B cell (primary cell): ENCODE measurements around the gene OASL. TPM values are rescaled to one million over a fixed set of nuclear protein-coding genes. Genes with fewer than 3 reads are reported as not detected.
A peak's percentile ranks its signal among the peaks of the same experiment; 100 is the strongest.

ENCODE experiments used
- ATAC-seq: fragments of 200-7000 bp; cut with Tn5 transposase; one replicate; pipeline ENCODE4 v1.10.0; 2021; ENCODE audit warnings: low read depth, mild to moderate bottlenecking, moderate number of reproducible peaks, moderate library complexity
- CTCF ChIA-PET: fragments of 350-600 bp; sonication (Branson Sonifier 250); formaldehyde crosslinking; loops from one replicate; lab custom pipeline; 2021; ENCODE audit warnings: antibody characterized with exemption, inconsistent platforms; lab: Charles Lee
- POLR2A ChIA-PET: fragments of 350-600 bp; sonication (Branson Sonifier 250); formaldehyde crosslinking; loops from one replicate; lab custom pipeline; 2021; ENCODE audit warnings: antibody characterized with exemption; lab: Charles Lee
- DNase-seq: peaks from one replicate; pipeline ENCODE4 v3.0.0; 2013
- H2AFZ ChIP-seq: 2 replicates; pipeline ENCODE4 v1.6.1; 2012; ENCODE audit warnings: mild to moderate bottlenecking, low read depth, low read length; ENCODE audit not compliant: insufficient read depth, poor library complexity, severe bottlenecking
- H3K27ac ChIP-seq, 2 donors: 1 replicate in 1 of 2; 2 replicates in 1 of 2; pipeline ENCODE4 v1.5.1; 2012 to 2013; ENCODE audit warnings: low read length in 2 of 2, mild to moderate bottlenecking in 2 of 2, moderate library complexity in 1 of 2
- H3K27me3 ChIP-seq, 4 experiments: fragments of 200-600 bp in 1 of 4; sonication (generic) in 1 of 4; replicated peaks in 1 of 4; 1 replicate in 2 of 4; 2 replicates in 2 of 4; pipeline versions ENCODE4 v1.6.1 to v1.7.0; 2013 to 2016; ENCODE audit warnings: low read length in 3 of 4, mild to moderate bottlenecking in 2 of 4, mixed read lengths in 1 of 4, moderate library complexity in 1 of 4; ENCODE audit not compliant: insufficient read depth in 4 of 4, control insufficient read depth in 3 of 4; ENCODE audit errors: control extremely low read depth in 1 of 4
- H3K36me3 ChIP-seq, 2 experiments: replicated peaks in 1 of 2; 1 replicate in 1 of 2; 2 replicates in 1 of 2; pipeline versions ENCODE4 v1.6.1 to v1.7.1; 2013; ENCODE audit warnings: low read length in 1 of 2; ENCODE audit not compliant: insufficient read depth in 2 of 2, control insufficient read depth in 1 of 2; ENCODE audit errors: control extremely low read depth in 1 of 2, extremely low read depth in 1 of 2
- H3K4me1 ChIP-seq, 2 donors: fragments of 200-600 bp in 1 of 2; sonication (generic) in 1 of 2; 1 replicate in 1 of 2; 2 replicates in 1 of 2; pipeline versions ENCODE4 v1.5.1 to v1.6.1; 2013 to 2017; ENCODE audit warnings: low read length in 2 of 2; ENCODE audit not compliant: control insufficient read depth in 2 of 2, insufficient read depth in 2 of 2
- H3K4me2 ChIP-seq: replicated peaks from 2 replicates; pipeline ENCODE3; 2012; ENCODE audit warnings: mild to moderate bottlenecking, low read depth, low read length; ENCODE audit not compliant: poor library complexity, severe bottlenecking
- H3K4me3 ChIP-seq, 5 experiments: fragments of 200-600 bp in 1 of 5; sonication (generic) in 1 of 5; 1 replicate in 3 of 5; 2 replicates in 2 of 5; pipeline versions ENCODE4 v1.5.1 to v1.7.0; 2011 to 2016; ENCODE audit warnings: low read length in 4 of 5, mild to moderate bottlenecking in 4 of 5, low read depth in 2 of 5, control low read depth in 1 of 5, moderate library complexity in 1 of 5; ENCODE audit not compliant: insufficient read depth in 1 of 5; ENCODE audit errors: control extremely low read depth in 1 of 5, extremely low read depth in 1 of 5
- H3K79me2 ChIP-seq: fragments of 200-600 bp; sonication (generic); one replicate; pipeline ENCODE4 v1.6.0; 2016; ENCODE audit warnings: low read length; ENCODE audit not compliant: control insufficient read depth, insufficient read depth
- H3K9ac ChIP-seq: fragments of 200-600 bp; sonication (generic); 2 replicates; pipeline ENCODE4 v1.6.1; 2017; ENCODE audit warnings: mild to moderate bottlenecking, low read length, moderate library complexity
- H3K9me3 ChIP-seq, 3 donors: one replicate each; pipeline versions ENCODE4 v1.6.1 to v1.7.1; 2013; ENCODE audit warnings: low read length in 2 of 3; ENCODE audit not compliant: control insufficient read depth in 2 of 3, insufficient read depth in 1 of 3; ENCODE audit errors: control extremely low read depth in 1 of 3
- H4K20me1 ChIP-seq: 2 replicates; pipeline ENCODE4 v1.6.0; 2012; ENCODE audit warnings: mild to moderate bottlenecking, low read length; ENCODE audit not compliant: insufficient read depth, control insufficient read depth, poor library complexity, severe bottlenecking
- H3K27ac Mint-ChIP-seq: one replicate; pipeline ENCODE4 v1.8.0; 2021; ENCODE audit warnings: mixed read lengths
- H3K27me3 Mint-ChIP-seq: one replicate; pipeline ENCODE4 v1.8.0; 2021; ENCODE audit warnings: mixed read lengths
- H3K4me1 Mint-ChIP-seq: one replicate; pipeline ENCODE4 v1.8.0; 2021; ENCODE audit warnings: mixed read lengths
- H3K4me3 Mint-ChIP-seq: one replicate; pipeline ENCODE4 v1.8.0; 2021; ENCODE audit warnings: mixed read lengths
- H3K9me3 Mint-ChIP-seq: one replicate; pipeline ENCODE4 v1.8.0; 2022; ENCODE audit warnings: mixed read lengths; ENCODE audit not compliant: insufficient read depth
- CTCF ChIP-seq: fragments of 200-600 bp; IDR thresholded peaks from one replicate; pipeline ENCODE4 v1.8.0; 2022; ENCODE audit warnings: antibody characterized with exemption, mild to moderate bottlenecking
- EZH2 ChIP-seq: IDR thresholded peaks from 2 replicates; pipeline ENCODE4 v1.6.1; 2012; ENCODE audit warnings: borderline replicate concordance, low read depth, mild to moderate bottlenecking, moderate library complexity, low read length; ENCODE audit not compliant: insufficient read depth, poor library complexity, severe bottlenecking
- WGBS: methylation state at CpG from one replicate; pipeline ENCODE4 v1.1.5; 2013; ENCODE audit warnings: missing lambda C conversion rate; ENCODE audit not compliant: insufficient coverage; 5-methylcytosine and 5-hydroxymethylcytosine counted together
- intact Hi-C: fragments of 100-400 bp; cut with micrococcal nuclease; formaldehyde crosslinking; loops from one replicate; pipeline ENCODE4 v1.10.0; 2022
- polyA plus RNA-seq: library from polyadenylated mRNA; depleted of rRNA; stranded (reverse); fragments of >200 nt; gene quantifications from 2 replicates; pipeline ENCODE4 v1.2.3, GENCODE V29; 2012
- total RNA-seq, 2 donors: library from RNA; stranded (reverse); fragments of 120-200 nt in 1 of 2; gene quantifications; 1 replicate in 1 of 2; 2 replicates in 1 of 2; pipeline versions ENCODE4 v1.2.3 to v1.2.4, GENCODE V29; 2013 to 2022

Gene OASL
- total and polyA plus RNA-seq, 2 donors (not counting 1 experiment from before 2014, with no cell fraction given), result 0.18 to 1.1 TPM

GRCh38 chr12:120994589-120995337 lies 44.3 kb downstream of the OASL start:
- POLR2A ChIA-PET, result no interaction called here
- H3K9ac ChIP-seq, result no peak overlapping the region
- no peaks in the 10 kb centered on the region for H3K79me2 ChIP-seq
- intact Hi-C loops, result no loop called here
- no peak overlapping the region for H3K27ac Mint-ChIP-seq
- H2AFZ ChIP-seq, result no peak overlapping the region
- TF ChIP-seq EZH2, result no peak
- TF ChIP-seq CTCF, result peak; percentile 9
- H3K9me3 Mint-ChIP-seq, result no peaks in the 10 kb centered on the region
- H3K4me3 Mint-ChIP-seq, result no peak overlapping the region
- H3K4me1 ChIP-seq, result no peaks in the 10 kb centered on the region
- peaks cover 18% of the 10 kb centered on the region for H3K27me3 Mint-ChIP-seq
- no peaks in the 10 kb centered on the region for H3K36me3 ChIP-seq
- CTCF ChIA-PET, result no interaction called here
- DNase-seq, result no peak
- no peaks in the 10 kb centered on the region for H4K20me1 ChIP-seq
- peaks cover 0 to 4% (median 0%) of the 10 kb centered on the region in 3 donors for H3K9me3 ChIP-seq
- no peak overlapping the region for H3K27ac ChIP-seq
- no peak for ATAC-seq
- H3K4me3 ChIP-seq, result no peak overlapping the region
- H3K4me2 ChIP-seq, result no peak overlapping the region
- H3K4me1 Mint-ChIP-seq, result no peaks in the 10 kb centered on the region
- H3K27me3 ChIP-seq, result peaks cover 0 to 11% (median 0%) of the 10 kb centered on the region in 4 experiments
- WGBS, result 87% methylated on average over 2 of the region's 2 CpGs

GRCh38 chr12:120994059-120994458 lies 45.0 kb downstream of the OASL start:
- DNase-seq, result no peak
- Mint-ChIP-seq H3K27me3 (peaks cover 22% of the 10 kb centered on the region), H3K4me3 (no peak overlapping the region), H3K27ac (no peak overlapping the region), H3K9me3 (no peaks in the 10 kb centered on the region), H3K4me1 (no peaks in the 10 kb centered on the region)
- 94% methylated on average over 9 of the region's 15 CpGs for WGBS
- POLR2A ChIA-PET, result no interaction called here
- no peaks in the 10 kb centered on the region for H3K4me1 ChIP-seq
- H3K27me3 ChIP-seq, result peaks cover 0 to 11% (median 0%) of the 10 kb centered on the region in 4 experiments
- H4K20me1 ChIP-seq, result no peaks in the 10 kb centered on the region
- H3K27ac ChIP-seq, result no peak overlapping the region
- no peak overlapping the region for H3K4me3 ChIP-seq
- no peak for ATAC-seq
- no peak overlapping the region for H3K4me2 ChIP-seq
- intact Hi-C loops, result no loop called here
- CTCF ChIA-PET, result no interaction called here
- no peaks in the 10 kb centered on the region for H3K36me3 ChIP-seq
- TF ChIP-seq CTCF, result no peak
- TF ChIP-seq EZH2, result no peak
- H2AFZ ChIP-seq, result no peak overlapping the region
- peaks cover 0 to 4% (median 0%) of the 10 kb centered on the region in 3 donors for H3K9me3 ChIP-seq
- no peaks in the 10 kb centered on the region for H3K79me2 ChIP-seq
- H3K9ac ChIP-seq, result no peak overlapping the region
